GM12875 (cell line): ENCODE measurements around the gene AGBL5.

Experiments used
- H3K4me3 ChIP-seq: one replicate; pipeline ENCODE4 v1.5.1; 2011; ENCODE audit warnings: low read depth, low read length, control low read depth
- TF ChIP-seq, protein P1 (sequence below): IDR thresholded peaks from 2 replicates; pipeline ENCODE4 v1.5.1; 2011; ENCODE audit warnings: low read depth, mild to moderate bottlenecking, control low read depth, inconsistent platforms, low read length, moderate library complexity, borderline replicate concordance; ENCODE audit not compliant: insufficient read depth

The AGBL5 gene

DNA sequence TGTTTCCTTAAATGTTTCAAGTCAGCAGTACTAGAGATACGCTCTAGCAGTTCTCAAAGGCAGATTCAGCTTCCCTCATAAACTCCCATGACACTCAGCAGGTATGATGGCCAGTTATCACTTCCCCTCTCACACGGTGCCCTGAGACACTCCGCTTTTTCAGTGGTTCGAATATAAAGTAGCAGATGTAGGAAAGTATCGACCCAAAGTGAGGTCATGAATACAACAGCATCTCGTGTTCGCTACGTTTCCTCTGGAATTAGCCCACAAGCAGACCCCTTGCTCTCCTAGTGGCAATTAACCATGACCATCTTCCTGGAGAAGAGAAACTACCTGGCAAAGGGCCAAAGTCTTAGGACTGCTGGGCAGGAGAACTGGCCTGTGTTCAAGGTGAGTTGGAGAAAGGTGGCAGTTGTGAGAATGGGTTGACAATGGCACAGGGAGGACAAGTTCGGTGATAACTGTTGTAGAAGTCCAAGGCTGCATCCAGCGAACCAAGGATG, 9.3 kb upstream of the AGBL5 start:
- H3K4me3 ChIP-seq: no peak overlapping the region
- TF ChIP-seq, protein P1, sequence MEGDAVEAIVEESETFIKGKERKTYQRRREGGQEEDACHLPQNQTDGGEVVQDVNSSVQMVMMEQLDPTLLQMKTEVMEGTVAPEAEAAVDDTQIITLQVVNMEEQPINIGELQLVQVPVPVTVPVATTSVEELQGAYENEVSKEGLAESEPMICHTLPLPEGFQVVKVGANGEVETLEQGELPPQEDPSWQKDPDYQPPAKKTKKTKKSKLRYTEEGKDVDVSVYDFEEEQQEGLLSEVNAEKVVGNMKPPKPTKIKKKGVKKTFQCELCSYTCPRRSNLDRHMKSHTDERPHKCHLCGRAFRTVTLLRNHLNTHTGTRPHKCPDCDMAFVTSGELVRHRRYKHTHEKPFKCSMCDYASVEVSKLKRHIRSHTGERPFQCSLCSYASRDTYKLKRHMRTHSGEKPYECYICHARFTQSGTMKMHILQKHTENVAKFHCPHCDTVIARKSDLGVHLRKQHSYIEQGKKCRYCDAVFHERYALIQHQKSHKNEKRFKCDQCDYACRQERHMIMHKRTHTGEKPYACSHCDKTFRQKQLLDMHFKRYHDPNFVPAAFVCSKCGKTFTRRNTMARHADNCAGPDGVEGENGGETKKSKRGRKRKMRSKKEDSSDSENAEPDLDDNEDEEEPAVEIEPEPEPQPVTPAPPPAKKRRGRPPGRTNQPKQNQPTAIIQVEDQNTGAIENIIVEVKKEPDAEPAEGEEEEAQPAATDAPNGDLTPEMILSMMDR: no peak

DNA sequence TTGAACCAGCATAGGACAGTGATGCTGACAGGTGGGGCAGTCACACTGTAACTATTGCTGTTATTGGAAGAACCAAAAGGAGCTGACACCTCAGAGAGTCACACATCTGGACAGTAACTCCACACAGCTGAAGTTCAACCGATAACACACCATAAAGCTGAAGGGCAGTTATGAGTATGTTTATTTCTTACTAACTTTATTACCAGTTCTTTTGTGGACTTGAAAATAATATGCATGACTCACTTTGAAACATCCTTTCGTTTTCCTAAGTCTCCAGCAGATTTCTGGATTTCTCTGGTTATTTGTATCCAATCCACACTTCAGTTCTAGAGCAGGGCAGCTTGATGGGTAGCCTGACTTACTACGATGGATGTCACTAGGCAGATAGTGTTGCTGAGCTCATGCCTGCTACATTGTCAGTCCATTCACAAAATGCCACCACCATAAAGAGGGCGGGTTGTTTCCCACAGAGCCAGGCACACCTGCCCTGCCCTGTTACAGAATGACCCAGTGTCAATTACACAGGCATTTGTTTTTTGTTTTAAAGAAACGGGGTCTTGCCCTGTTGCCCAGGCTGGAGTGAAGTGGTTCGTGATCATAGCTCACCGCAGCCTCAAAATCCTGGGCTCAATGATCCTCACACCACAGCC, 8.4 kb upstream of the AGBL5 start:
- TF ChIP-seq, protein P1: no peak
- H3K4me3 ChIP-seq: no peak overlapping the region

DNA sequence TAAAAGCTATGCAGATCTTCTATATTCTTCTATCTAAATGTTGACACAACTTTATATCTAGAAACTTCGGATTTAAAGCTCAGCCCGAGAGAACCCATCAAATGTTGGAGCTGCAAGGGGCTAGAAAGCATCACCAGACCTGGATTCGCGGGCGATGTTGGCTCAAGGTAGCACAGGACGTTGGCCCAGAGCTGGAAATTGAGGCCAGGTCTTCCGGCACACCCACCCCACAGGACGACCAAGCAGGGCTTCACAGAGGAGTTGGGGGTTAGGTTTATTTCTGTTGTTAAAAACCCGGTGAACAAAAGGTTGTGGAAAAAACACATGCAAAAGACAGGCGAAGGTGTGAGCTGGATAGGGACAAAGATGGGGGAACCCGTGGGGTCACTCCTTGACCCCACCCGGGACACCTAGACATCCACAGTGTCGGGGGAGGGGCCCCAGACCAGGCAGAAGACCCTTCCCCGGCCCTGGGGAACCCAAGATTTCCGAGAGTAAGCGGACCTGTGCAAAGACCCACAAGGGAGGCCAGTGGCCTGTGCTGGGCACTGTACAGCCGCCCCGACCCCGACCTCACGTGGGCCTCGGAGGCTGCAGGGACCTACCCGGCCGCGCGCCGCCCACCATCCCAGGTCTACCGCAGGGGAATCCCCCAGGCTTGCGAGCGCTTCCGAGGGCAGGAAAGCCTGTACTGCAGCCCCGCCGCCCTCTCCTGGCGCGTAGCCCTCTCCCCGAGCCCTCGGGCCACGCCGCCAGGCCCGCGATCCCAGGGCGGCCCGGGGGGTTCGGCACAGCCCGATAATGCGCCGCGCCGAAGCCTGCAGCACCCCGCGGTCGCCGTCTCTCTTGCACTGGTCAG, 1.8 kb upstream of the AGBL5 start:
- H3K4me3 ChIP-seq: peak overlapping the region; percentile 65
- TF ChIP-seq, protein P1: no peak

DNA sequence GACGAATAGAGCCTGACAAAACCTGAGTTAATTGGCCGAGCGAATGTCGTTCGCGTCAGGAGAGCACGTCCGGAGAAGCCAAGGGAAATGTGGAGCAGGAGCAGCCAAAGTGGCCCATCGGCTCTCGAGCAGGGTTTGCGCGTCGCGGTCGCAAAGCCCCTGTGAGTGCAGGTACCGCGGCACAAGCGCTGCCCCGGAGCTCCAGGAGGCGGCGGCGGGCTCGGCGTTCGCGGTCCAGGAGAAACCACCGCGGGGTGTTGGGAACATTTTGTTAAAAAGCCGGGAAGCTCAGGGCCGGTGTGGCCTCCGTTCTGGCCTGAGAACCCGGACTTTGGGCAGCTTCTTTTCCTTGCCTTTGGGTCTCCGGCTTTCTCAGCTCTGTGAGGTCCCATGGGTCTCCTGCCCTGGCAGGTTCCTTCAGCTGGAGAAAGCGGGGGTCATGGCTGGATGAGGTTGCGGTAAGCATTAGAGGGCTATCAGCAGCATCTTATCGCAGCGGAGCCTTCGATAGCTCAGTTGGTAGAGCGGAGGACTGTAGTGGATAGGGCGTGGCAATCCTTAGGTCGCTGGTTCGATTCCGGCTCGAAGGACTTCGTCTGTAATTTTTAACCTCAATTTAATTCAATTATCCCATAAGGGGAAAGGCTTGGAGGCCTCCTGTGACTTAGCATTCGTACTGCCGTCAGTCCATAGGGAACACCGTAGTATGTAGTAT, 1.0 kb upstream of the AGBL5 start:
- peak overlapping the region; percentile 65 for H3K4me3 ChIP-seq
- TF ChIP-seq, protein P1: peak; percentile 27; the same call in 1 of the 2 replicates

DNA sequence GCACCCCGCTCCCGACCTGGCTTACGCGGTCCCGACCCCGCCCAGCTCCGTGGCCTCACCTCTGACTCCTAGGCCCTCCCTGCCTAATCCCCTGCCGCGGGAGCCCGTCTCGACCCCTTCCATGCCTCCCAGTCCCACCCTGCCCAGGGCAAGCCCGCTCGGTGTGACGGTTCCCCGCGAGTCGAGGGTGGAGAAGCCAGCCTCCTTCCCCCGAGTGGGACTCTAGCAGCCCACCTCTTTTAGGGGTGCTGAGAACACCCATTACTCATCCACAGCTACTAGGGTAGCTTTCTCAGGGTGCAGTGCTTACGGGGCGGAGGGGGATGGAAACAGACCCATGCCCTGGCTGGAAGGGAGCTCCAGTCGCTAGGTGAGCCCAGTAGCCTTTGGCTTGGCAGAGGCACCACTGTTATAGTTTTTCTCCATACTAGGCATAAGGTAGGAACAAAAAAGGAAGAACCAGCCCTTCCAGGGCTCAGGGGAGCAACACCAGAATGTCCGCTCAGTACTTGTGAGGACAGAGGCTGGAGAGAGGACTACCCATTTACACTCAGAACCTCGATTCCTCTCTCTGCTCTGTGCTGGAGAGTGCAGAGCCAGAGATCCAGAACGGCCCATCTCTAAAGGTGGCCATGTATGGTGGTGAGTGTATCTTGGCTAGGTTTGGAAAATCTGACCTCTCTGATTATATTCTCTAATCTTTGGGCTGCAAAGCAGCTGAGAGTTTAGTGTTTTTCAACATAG, 606 bp downstream of the AGBL5 start:
- TF ChIP-seq, protein P1: no peak
- peak overlapping the region; percentile 63 for H3K4me3 ChIP-seq

DNA sequence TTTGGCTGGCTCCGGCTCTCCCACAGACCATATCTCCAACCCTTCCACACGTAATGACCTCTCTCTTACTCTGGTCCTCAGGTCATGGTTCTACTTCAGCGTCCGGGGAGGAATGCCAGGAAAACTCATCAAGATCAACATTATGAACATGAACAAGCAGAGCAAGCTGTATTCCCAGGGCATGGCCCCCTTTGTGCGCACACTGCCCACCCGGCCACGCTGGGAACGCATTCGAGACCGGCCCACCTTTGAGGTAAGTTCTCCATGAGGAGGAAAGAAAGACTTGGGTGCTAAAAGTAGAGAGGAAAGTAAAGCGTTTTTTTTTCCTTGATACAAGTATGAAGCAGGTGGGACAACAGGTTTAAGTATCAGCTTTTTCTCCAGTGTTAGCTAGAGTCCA, 1.9 kb downstream of the AGBL5 start:
- TF ChIP-seq, protein P1: no peak
- H3K4me3 ChIP-seq: no peak overlapping the region
